Measurements from ENCODE around the gene POC1A. TPM values are rescaled to one million over a fixed set of nuclear protein-coding genes. Genes with fewer than 3 reads are reported as not detected.

The POC1A gene
- total and polyA plus RNA-seq, 2 of the 4 experiments (the other 2 are of a cell fraction): 10.6 to 11.5 TPM

DNA sequence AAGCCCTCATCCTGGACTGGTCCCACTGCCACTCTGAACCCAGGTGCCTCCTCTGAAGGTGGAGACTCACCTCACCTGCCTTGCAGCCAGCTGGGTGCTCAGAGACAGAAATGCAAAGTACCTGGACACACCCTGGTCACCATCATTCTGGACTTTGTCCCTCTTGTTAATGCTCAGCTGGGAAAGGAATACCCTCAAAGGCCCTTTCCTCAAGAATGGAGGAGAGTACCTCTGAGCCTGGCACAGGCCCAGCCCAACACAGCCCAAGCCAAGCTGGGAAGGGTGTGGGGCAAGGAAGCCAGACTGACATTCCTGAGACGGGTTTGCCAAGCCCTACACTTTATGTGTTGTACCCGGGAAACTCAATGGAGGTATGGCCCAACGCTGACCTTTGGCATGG, 42.8 kb upstream of the POC1A start:
- Histone ChIP-seq H4K20me1 (ENCODE audit: insufficient read depth, low read length) (peaks cover 9% of the 10 kb centered on the region), H2BK15ac (ENCODE audit: low read depth, low read length) (peak overlapping the region; percentile 29; the same call in 1 of the 3 replicates), H3K4me2 (ENCODE audit: low read depth, low read length) (no peak overlapping the region), H2BK20ac (ENCODE audit: low read depth, low read length) (peak overlapping the region; percentile 43; the same call in 1 of the 2 replicates), H3K27ac (ENCODE audit: insufficient read depth, low read length) (no peak overlapping the region), H3K23ac (ENCODE audit: low read depth, low read length) (peak overlapping the region; percentile 78; the same call in 1 of the 2 replicates), H3K14ac (replicated peaks; ENCODE audit: low read depth, low read length) (peak overlapping the region; percentile 95; the same call in 1 of the 2 replicates), H3K4ac (ENCODE audit: low read depth, low read length) (peak overlapping the region; percentile 98), H2AK5ac (ENCODE audit: low read depth, low read length) (peak overlapping the region; percentile 93), H3K4me1 (ENCODE audit: control insufficient read depth, insufficient read depth, low read length) (peaks cover 38% of the 10 kb centered on the region), H3K4me3 (ENCODE audit: insufficient read depth, low read depth, low read length) (no peak overlapping the region), H3K27me3 (ENCODE audit: control insufficient read depth, insufficient read depth, low read length) (no peaks in the 10 kb centered on the region), H3K36me3 (ENCODE audit: control insufficient read depth, insufficient read depth, low read length) (peaks cover 8% of the 10 kb centered on the region), H3K9me1 (ENCODE audit: insufficient read depth, low read length) (peaks cover 30% of the 10 kb centered on the region), H3K9me3 (ENCODE audit: control insufficient read depth, insufficient read depth, low read length) (no peaks in the 10 kb centered on the region), H4K8ac (ENCODE audit: low read depth in 2 of 2, low read length in 2 of 2) (peak overlapping the region; percentile 84 to 96; a peak in 3 of 4 replicates), H2BK120ac (ENCODE audit: low read depth, low read length) (peak overlapping the region; percentile 85), H2AK9ac (replicated peaks; ENCODE audit: low read depth, low read length, poor library complexity) (peak overlapping the region; percentile 96), H3K56ac (ENCODE audit: extremely low read depth, insufficient read depth, low read length) (no peak overlapping the region), H4K91ac (ENCODE audit: insufficient read depth, low read depth, low read length) (peak overlapping the region; percentile 96), H3K9ac (ENCODE audit: low read depth, low read length) (no peak overlapping the region), H4K5ac (ENCODE audit: low read depth, low read length) (peak overlapping the region; percentile 94), H2BK5ac (ENCODE audit: low read depth, low read length, poor library complexity, severe bottlenecking) (no peak overlapping the region), H2AFZ (replicated peaks; ENCODE audit: low read length, poor library complexity) (peak overlapping the region; percentile 97), H3K79me1 (ENCODE audit: low read depth in 1 of 2, low read length in 2 of 2) (peaks cover 15 to 44% of the 10 kb centered on the region in 2 experiments), H3K18ac (ENCODE audit: low read depth, low read length) (no peak overlapping the region)
- no CpG with 5 or more reads among the region's 3 CpGs for WGBS, 2 experiments (ENCODE audit: extremely low coverage in 2 of 2, insufficient read length in 1 of 2)
- DNase-seq: no peak
- ATAC-seq (ENCODE audit: low read depth): no peak
- intact Hi-C loops (cut with micrococcal nuclease) (loop anchor here (2.0 to 5.0 kb wide), 3 partner anchors 45 to 254 kb away; partner anchors contain the start of genes PARP3, POC1A and RPL29), in situ Hi-C loops (cut with MboI; ENCODE audit: low sequenced_read_pairs) (no loop called here), dilution Hi-C loops (cut with HindIII; ENCODE audit: low sequenced_read_pairs, unreplicated experiment) (no loop called here)
- POLR2A ChIA-PET (ENCODE audit: unreplicated experiment): interaction anchor here (0.6 kb wide), 1 partner anchor 1915 kb away, joined by 3 read pairs; no protein-coding TSS in a partner anchor
- TF ChIP-seq, protein P1, sequence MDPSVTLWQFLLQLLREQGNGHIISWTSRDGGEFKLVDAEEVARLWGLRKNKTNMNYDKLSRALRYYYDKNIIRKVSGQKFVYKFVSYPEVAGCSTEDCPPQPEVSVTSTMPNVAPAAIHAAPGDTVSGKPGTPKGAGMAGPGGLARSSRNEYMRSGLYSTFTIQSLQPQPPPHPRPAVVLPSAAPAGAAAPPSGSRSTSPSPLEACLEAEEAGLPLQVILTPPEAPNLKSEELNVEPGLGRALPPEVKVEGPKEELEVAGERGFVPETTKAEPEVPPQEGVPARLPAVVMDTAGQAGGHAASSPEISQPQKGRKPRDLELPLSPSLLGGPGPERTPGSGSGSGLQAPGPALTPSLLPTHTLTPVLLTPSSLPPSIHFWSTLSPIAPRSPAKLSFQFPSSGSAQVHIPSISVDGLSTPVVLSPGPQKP (IDR thresholded peaks at IDR 0.05; ENCODE audit: borderline replicate concordance, low read depth, low read length): no peak
- no peak for TF ChIP-seq MAZ (IDR thresholded peaks at IDR 0.05; ENCODE audit: borderline replicate concordance, low read depth, low read length)
- no peak for TF ChIP-seq CEBPB (IDR thresholded peaks at IDR 0.05; ENCODE audit: low read depth, low read length)
- TF ChIP-seq SMC3 (IDR thresholded peaks at IDR 0.05; ENCODE audit: low read depth, low read length): no peak
- TF ChIP-seq, protein P2, sequence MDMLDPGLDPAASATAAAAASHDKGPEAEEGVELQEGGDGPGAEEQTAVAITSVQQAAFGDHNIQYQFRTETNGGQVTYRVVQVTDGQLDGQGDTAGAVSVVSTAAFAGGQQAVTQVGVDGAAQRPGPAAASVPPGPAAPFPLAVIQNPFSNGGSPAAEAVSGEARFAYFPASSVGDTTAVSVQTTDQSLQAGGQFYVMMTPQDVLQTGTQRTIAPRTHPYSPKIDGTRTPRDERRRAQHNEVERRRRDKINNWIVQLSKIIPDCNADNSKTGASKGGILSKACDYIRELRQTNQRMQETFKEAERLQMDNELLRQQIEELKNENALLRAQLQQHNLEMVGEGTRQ (IDR thresholded peaks at IDR 0.05; ENCODE audit: low read depth, low read length): no peak
- TF ChIP-seq CHD1 (IDR thresholded peaks at IDR 0.05; ENCODE audit: low read depth, low read length): no peak
- TF ChIP-seq MAFK (IDR thresholded peaks at IDR 0.05; ENCODE audit: low read depth, low read length): no peak
- TF ChIP-seq FOS (IDR thresholded peaks at IDR 0.05; ENCODE audit: low read depth, low read length): no peak
- no peak for TF ChIP-seq NFE2L2 (IDR thresholded peaks at IDR 0.05; ENCODE audit: low read depth, low read length)
- TF ChIP-seq RFX5 (IDR thresholded peaks at IDR 0.05; ENCODE audit: low read depth, low read length): no peak
- no peak for TF ChIP-seq POLR2A (IDR thresholded peaks at IDR 0.05; ENCODE audit: low read depth, low read length)
- no peak for TF ChIP-seq RCOR1 (IDR thresholded peaks at IDR 0.05; ENCODE audit: insufficient replicate concordance, low read length)
- TF ChIP-seq MXI1 (IDR thresholded peaks at IDR 0.05; ENCODE audit: borderline replicate concordance, low read depth, low read length): no peak
- no peak for TF ChIP-seq BHLHE40 (IDR thresholded peaks at IDR 0.05; ENCODE audit: low read depth, low read length)
- CTCF ChIA-PET: no interaction called here
- BruUV-seq (replicated peaks): no TSS peak

All from IMR-90 (cell line).